ENCODE measurements around the gene COL9A2. TPM values are rescaled to one million over a fixed set of nuclear protein-coding genes. Genes with fewer than 3 reads are reported as not detected.

COL9A2 gene
- total and polyA plus RNA-seq, 4 donors: 0.19 to 0.75 (median 0.34) TPM

DNA sequence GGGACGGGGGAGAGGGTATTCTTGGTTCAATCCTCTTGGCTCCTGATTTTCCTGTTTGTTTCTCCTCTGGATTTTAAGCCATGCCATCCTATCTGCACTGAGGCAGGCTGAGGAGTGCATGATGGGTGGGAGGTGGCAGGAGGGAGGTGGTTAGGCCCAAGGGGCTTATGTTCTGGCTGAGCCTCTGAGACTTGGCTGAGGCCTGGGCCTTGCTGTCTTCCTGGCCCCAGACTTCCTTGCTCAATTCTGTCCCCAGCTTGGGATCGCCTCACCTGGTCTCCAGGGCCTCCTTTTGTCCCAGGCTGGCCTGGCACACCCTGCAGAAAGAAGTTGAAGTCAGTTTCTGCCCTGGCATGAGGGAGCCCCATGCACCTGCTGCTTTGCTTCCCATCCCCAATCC is 11.2 kb downstream of the COL9A2 start:
- Histone ChIP-seq H3K4me1 (ENCODE audit: control insufficient read depth in 4 of 4, insufficient read depth in 4 of 4, low read length in 3 of 4) (no peaks in the 10 kb centered on the region), H3K27ac (ENCODE audit: low read depth in 1 of 2, low read length in 2 of 2) (no peak overlapping the region), H3K4me3 (ENCODE audit: low read depth in 1 of 3, low read length in 3 of 3) (no peak overlapping the region), H3K27me3 (ENCODE audit: control insufficient read depth in 4 of 4, insufficient read depth in 4 of 4, low read length in 3 of 4) (no peaks in the 10 kb centered on the region), H3K9me3 (ENCODE audit: control insufficient read depth in 4 of 4, low read length in 3 of 4) (no peaks in the 10 kb centered on the region), H3K9ac (ENCODE audit: low read depth in 1 of 2, low read length in 2 of 2) (no peak overlapping the region), H3K36me3 (ENCODE audit: control insufficient read depth in 4 of 4, insufficient read depth in 3 of 4, low read depth in 1 of 4, low read length in 3 of 4) (no peaks in the 10 kb centered on the region)
- WGBS: 92% methylated on average over 2 of the region's 2 CpGs
- TF ChIP-seq HNF4A (conservative IDR thresholded peaks at IDR 0.05): no peak
- TF ChIP-seq, protein P1, sequence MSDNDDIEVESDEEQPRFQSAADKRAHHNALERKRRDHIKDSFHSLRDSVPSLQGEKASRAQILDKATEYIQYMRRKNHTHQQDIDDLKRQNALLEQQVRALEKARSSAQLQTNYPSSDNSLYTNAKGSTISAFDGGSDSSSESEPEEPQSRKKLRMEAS (IDR thresholded peaks at IDR 0.05): no peak
- TF ChIP-seq JUND (IDR thresholded peaks at IDR 0.05): no peak
- TF ChIP-seq, protein P2, sequence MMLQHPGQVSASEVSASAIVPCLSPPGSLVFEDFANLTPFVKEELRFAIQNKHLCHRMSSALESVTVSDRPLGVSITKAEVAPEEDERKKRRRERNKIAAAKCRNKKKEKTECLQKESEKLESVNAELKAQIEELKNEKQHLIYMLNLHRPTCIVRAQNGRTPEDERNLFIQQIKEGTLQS (IDR thresholded peaks at IDR 0.05): no peak
- TF ChIP-seq RXRA (IDR thresholded peaks at IDR 0.05): no peak
- no peak for TF ChIP-seq HNF4G (IDR thresholded peaks at IDR 0.05)
- TF ChIP-seq SP1 (IDR thresholded peaks at IDR 0.05): no peak
- TF ChIP-seq FOXA2 (IDR thresholded peaks at IDR 0.05): no peak
- no peak for TF ChIP-seq RAD21 (IDR thresholded peaks at IDR 0.05)
- no peak for TF ChIP-seq NR2F2 (IDR thresholded peaks at IDR 0.05)
- no peak for TF ChIP-seq TAF1 (conservative IDR thresholded peaks at IDR 0.05)
- TF ChIP-seq, protein P3, sequence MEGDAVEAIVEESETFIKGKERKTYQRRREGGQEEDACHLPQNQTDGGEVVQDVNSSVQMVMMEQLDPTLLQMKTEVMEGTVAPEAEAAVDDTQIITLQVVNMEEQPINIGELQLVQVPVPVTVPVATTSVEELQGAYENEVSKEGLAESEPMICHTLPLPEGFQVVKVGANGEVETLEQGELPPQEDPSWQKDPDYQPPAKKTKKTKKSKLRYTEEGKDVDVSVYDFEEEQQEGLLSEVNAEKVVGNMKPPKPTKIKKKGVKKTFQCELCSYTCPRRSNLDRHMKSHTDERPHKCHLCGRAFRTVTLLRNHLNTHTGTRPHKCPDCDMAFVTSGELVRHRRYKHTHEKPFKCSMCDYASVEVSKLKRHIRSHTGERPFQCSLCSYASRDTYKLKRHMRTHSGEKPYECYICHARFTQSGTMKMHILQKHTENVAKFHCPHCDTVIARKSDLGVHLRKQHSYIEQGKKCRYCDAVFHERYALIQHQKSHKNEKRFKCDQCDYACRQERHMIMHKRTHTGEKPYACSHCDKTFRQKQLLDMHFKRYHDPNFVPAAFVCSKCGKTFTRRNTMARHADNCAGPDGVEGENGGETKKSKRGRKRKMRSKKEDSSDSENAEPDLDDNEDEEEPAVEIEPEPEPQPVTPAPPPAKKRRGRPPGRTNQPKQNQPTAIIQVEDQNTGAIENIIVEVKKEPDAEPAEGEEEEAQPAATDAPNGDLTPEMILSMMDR (IDR thresholded peaks at IDR 0.05; ENCODE audit: low read depth, low read length, missing input control): no peak
- TF ChIP-seq GABPA (IDR thresholded peaks at IDR 0.05 in 1 of 2, conservative IDR thresholded peaks at IDR 0.05 in 1 of 2): no peak
- no peak for TF ChIP-seq EGR1 (IDR thresholded peaks at IDR 0.05; ENCODE audit: low read depth in 2 of 2)
- TF ChIP-seq, protein P4, sequence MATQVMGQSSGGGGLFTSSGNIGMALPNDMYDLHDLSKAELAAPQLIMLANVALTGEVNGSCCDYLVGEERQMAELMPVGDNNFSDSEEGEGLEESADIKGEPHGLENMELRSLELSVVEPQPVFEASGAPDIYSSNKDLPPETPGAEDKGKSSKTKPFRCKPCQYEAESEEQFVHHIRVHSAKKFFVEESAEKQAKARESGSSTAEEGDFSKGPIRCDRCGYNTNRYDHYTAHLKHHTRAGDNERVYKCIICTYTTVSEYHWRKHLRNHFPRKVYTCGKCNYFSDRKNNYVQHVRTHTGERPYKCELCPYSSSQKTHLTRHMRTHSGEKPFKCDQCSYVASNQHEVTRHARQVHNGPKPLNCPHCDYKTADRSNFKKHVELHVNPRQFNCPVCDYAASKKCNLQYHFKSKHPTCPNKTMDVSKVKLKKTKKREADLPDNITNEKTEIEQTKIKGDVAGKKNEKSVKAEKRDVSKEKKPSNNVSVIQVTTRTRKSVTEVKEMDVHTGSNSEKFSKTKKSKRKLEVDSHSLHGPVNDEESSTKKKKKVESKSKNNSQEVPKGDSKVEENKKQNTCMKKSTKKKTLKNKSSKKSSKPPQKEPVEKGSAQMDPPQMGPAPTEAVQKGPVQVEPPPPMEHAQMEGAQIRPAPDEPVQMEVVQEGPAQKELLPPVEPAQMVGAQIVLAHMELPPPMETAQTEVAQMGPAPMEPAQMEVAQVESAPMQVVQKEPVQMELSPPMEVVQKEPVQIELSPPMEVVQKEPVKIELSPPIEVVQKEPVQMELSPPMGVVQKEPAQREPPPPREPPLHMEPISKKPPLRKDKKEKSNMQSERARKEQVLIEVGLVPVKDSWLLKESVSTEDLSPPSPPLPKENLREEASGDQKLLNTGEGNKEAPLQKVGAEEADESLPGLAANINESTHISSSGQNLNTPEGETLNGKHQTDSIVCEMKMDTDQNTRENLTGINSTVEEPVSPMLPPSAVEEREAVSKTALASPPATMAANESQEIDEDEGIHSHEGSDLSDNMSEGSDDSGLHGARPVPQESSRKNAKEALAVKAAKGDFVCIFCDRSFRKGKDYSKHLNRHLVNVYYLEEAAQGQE (IDR thresholded peaks at IDR 0.05): no peak
- TF ChIP-seq, protein P5, sequence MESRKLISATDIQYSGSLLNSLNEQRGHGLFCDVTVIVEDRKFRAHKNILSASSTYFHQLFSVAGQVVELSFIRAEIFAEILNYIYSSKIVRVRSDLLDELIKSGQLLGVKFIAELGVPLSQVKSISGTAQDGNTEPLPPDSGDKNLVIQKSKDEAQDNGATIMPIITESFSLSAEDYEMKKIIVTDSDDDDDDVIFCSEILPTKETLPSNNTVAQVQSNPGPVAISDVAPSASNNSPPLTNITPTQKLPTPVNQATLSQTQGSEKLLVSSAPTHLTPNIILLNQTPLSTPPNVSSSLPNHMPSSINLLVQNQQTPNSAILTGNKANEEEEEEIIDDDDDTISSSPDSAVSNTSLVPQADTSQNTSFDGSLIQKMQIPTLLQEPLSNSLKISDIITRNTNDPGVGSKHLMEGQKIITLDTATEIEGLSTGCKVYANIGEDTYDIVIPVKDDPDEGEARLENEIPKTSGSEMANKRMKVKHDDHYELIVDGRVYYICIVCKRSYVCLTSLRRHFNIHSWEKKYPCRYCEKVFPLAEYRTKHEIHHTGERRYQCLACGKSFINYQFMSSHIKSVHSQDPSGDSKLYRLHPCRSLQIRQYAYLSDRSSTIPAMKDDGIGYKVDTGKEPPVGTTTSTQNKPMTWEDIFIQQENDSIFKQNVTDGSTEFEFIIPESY (IDR thresholded peaks at IDR 0.05): no peak
- DNase-seq (ENCODE audit: low spot score): no peak

DNA sequence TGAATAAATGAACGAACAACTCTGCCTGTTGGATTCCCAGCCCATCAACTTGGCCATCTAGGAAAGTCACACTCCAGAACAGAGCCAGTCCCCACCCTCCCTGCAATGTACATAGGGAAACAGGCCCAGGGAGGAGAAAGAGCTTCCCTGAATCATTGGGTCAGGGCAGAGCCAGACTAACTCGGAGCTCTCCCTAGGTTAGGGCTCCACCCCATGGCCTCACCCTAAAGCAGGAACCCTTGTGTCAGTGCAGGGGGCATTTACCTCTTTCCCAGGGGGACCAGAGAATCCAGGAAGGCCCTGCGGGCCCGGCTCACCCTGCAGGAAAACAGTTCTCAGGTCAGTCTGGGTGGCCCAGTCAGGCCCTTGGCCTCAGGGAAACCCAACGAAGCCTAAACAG is 11.6 kb downstream of the COL9A2 start:
- no peaks in the 10 kb centered on the region for H3K36me3 ChIP-seq (ENCODE audit: control insufficient read depth in 4 of 4, insufficient read depth in 3 of 4, low read depth in 1 of 4, low read length in 3 of 4)
- no peak for DNase-seq (ENCODE audit: low spot score)

More for the DNA sequence above, 11.6 kb downstream of the COL9A2 start:
- WGBS: 75% methylated on average over 5 of the region's 5 CpGs
- Histone ChIP-seq H3K9ac (ENCODE audit: low read depth in 1 of 2, low read length in 2 of 2) (no peak overlapping the region), H3K4me1 (ENCODE audit: control insufficient read depth in 4 of 4, insufficient read depth in 4 of 4, low read length in 3 of 4) (no peaks in the 10 kb centered on the region), H3K27me3 (ENCODE audit: control insufficient read depth in 4 of 4, insufficient read depth in 4 of 4, low read length in 3 of 4) (no peaks in the 10 kb centered on the region), H3K9me3 (ENCODE audit: control insufficient read depth in 4 of 4, low read length in 3 of 4) (no peaks in the 10 kb centered on the region), H3K27ac (ENCODE audit: low read depth in 1 of 2, low read length in 2 of 2) (no peak overlapping the region), H3K4me3 (ENCODE audit: low read depth in 1 of 3, low read length in 3 of 3) (no peak overlapping the region)
- TF ChIP-seq RAD21 (IDR thresholded peaks at IDR 0.05) (peak; percentile 71 to 81), EGR1 (IDR thresholded peaks at IDR 0.05; ENCODE audit: low read depth in 2 of 2) (no peak), YY1 (IDR thresholded peaks at IDR 0.05) (no peak)
- TF ChIP-seq, protein P3 (IDR thresholded peaks at IDR 0.05; ENCODE audit: low read depth, low read length, missing input control): peak; percentile 27

All from liver (tissue), 9 donors.